ENCODE data around the gene TEX38.

Gene TEX38

GRCh38 chr1:46721686-46722205, 50.1 kb downstream of the TEX38 start:
- POLR2A ChIA-PET = no interaction called here
- CTCF ChIA-PET = no interaction called here
- H3K4me3 ChIP-seq (ENCODE audit: low read depth, low read length) = no peak overlapping the region
- DNase-seq (ENCODE audit: low read depth, low spot score) = no peak
- TF ChIP-seq CTCF (IDR thresholded peaks at IDR 0.05; ENCODE audit: insufficient read depth, low read length, missing control alignments) = no peak
